Globus pallidus (tissue), 1 donor: ENCODE data around the gene USP9X.
"Not testable (repeated sequence)": the region's sequence is repeated elsewhere in the genome, so short reads cannot be mapped to it uniquely, and the experiment has no call there.

Experiments
- DNase-seq: peaks from one replicate; pipeline ENCODE4 v3.0.0-alpha.2; 2015; ENCODE audit warnings: low spot score

The USP9X gene

GRCh38 chrX:41282307-41282706 lies 197.1 kb downstream of the USP9X start:
- DNase-seq, result not testable (repeated sequence)

GRCh38 chrX:41285928-41286327 lies 200.7 kb downstream of the USP9X start:
- not testable (repeated sequence) for DNase-seq
